ENCODE measurements around the gene CELSR2.
A peak's percentile ranks its signal among the peaks of the same experiment; 100 is the strongest.

Gene CELSR2

GRCh38 chr1:109247401-109248365 lies 1.7 kb upstream of the CELSR2 start:
- TF ChIP-seq CTCF (IDR thresholded peaks at IDR 0.05; ENCODE audit: low read depth, low read length) = no peak
- Histone ChIP-seq H3K27me3 (no peaks in the 10 kb centered on the region), H3K4me3 (ENCODE audit: low read depth, low read length) (no peak overlapping the region), H3K9me3 (no peaks in the 10 kb centered on the region), H3K36me3 (no peaks in the 10 kb centered on the region), H3K4me1 (0 out of 2 replicates have a peak, but pooled peaks cover 5% of the 10 kb centered on the region)
- no peak for DNase-seq

- no peak for DNase-seq
- TF ChIP-seq CTCF (IDR thresholded peaks at IDR 0.05; ENCODE audit: low read depth, low read length) = no peak
- Histone ChIP-seq H3K4me1 (peaks cover 10% of the 10 kb centered on the region), H3K36me3 (no peaks in the 10 kb centered on the region), H3K27me3 (no peaks in the 10 kb centered on the region), H3K4me3 (ENCODE audit: low read depth, low read length) (no peak overlapping the region), H3K9me3 (no peaks in the 10 kb centered on the region)
Measured at GRCh38 chr1:109248444-109248796, 919 bp upstream of the CELSR2 start.

- no peaks in the 10 kb centered on the region for H3K27me3 ChIP-seq
- no peak for DNase-seq
- peak overlapping the region; percentile 50 for H3K4me3 ChIP-seq (ENCODE audit: low read depth, low read length)
- H3K4me1 ChIP-seq = peaks cover 24% of the 10 kb centered on the region
- no peaks in the 10 kb centered on the region for H3K9me3 ChIP-seq
- H3K36me3 ChIP-seq = no peaks in the 10 kb centered on the region
- TF ChIP-seq CTCF (IDR thresholded peaks at IDR 0.05; ENCODE audit: low read depth, low read length) = no peak
Measured at GRCh38 chr1:109249654-109250401, 489 bp downstream of the CELSR2 start.

GRCh38 chr1:109250454-109251276 lies 1.3 kb downstream of the CELSR2 start:
- no peaks in the 10 kb centered on the region for H3K9me3 ChIP-seq
- H3K27me3 ChIP-seq = no peaks in the 10 kb centered on the region
- no peak for TF ChIP-seq CTCF (IDR thresholded peaks at IDR 0.05; ENCODE audit: low read depth, low read length)
- DNase-seq = no peak
- no peaks in the 10 kb centered on the region for H3K36me3 ChIP-seq
- peaks cover 30% of the 10 kb centered on the region for H3K4me1 ChIP-seq
- H3K4me3 ChIP-seq (ENCODE audit: low read depth, low read length) = peak overlapping the region; percentile 50

- no peaks in the 10 kb centered on the region; the same call in 1 of the 2 replicates for H3K36me3 ChIP-seq
- TF ChIP-seq CTCF (IDR thresholded peaks at IDR 0.05; ENCODE audit: low read depth, low read length) = no peak
- H3K27me3 ChIP-seq = no peaks in the 10 kb centered on the region
- peaks cover 30% of the 10 kb centered on the region for H3K4me1 ChIP-seq
- no peaks in the 10 kb centered on the region for H3K9me3 ChIP-seq
- peak; percentile 6 for DNase-seq
- H3K4me3 ChIP-seq (ENCODE audit: low read depth, low read length) = no peak overlapping the region
Measured at GRCh38 chr1:109251277-109252166, 2.2 kb downstream of the CELSR2 start.
